Spleen (tissue), 11 donors: ENCODE measurements around the gene MRPL55. TPM values are rescaled to one million over a fixed set of nuclear protein-coding genes. Genes with fewer than 3 reads are reported as not detected.

Experiments used
- DNase-seq: peaks from one replicate; pipeline ENCODE4 v3.0.0-alpha.2; 2020
- H3K27ac ChIP-seq, 8 donors: fragments of 200-600 bp; sonication (generic) in 7 of 8; 1 replicate in 4 of 8; 2 replicates in 4 of 8; pipeline versions ENCODE4 v1.5.0 to v1.8.0; 2016 to 2021; ENCODE audit warnings: inconsistent platforms in 4 of 8, mild to moderate bottlenecking in 4 of 8, moderate library complexity in 1 of 8
- H3K27me3 ChIP-seq, 7 donors: fragments of 200-600 bp; sonication (generic) in 6 of 7; replicated peaks in 1 of 7; 1 replicate in 4 of 7; 2 replicates in 3 of 7; pipeline versions ENCODE4 v1.5.0 to v1.8.0; 2016 to 2021; ENCODE audit warnings: inconsistent platforms in 3 of 7, mild to moderate bottlenecking in 1 of 7
- H3K36me3 ChIP-seq, 6 donors: fragments of 200-600 bp; sonication (generic) in 5 of 6; 1 replicate in 4 of 6; 2 replicates in 2 of 6; pipeline versions ENCODE4 v1.5.0 to v1.8.0; 2016 to 2021; ENCODE audit warnings: inconsistent platforms in 2 of 6
- H3K4me1 ChIP-seq, 6 donors: fragments of 200-600 bp; sonication (generic) in 5 of 6; 1 replicate in 3 of 6; 2 replicates in 3 of 6; pipeline versions ENCODE4 v1.5.0 to v1.8.0; 2016 to 2021; ENCODE audit warnings: inconsistent platforms in 3 of 6
- H3K4me3 ChIP-seq, 8 donors: fragments of 200-600 bp; sonication (generic) in 7 of 8; 1 replicate in 4 of 8; 2 replicates in 4 of 8; pipeline versions ENCODE4 v1.5.0 to v1.8.0; 2016 to 2021; ENCODE audit warnings: inconsistent platforms in 4 of 8, mild to moderate bottlenecking in 4 of 8, moderate library complexity in 2 of 8
- H3K9me3 ChIP-seq, 8 donors: fragments of 200-600 bp; sonication (generic) in 7 of 8; 1 replicate in 4 of 8; 2 replicates in 4 of 8; pipeline versions ENCODE4 v1.5.0 to v1.8.0; 2016 to 2021; ENCODE audit warnings: inconsistent platforms in 4 of 8
- CTCF ChIP-seq, 11 experiments: fragments of 200-600 bp in 7 of 11; fragments of 450-650 bp in 4 of 11; sonication (generic) in 4 of 11; IDR thresholded peaks in 8 of 11; conservative IDR thresholded peaks in 3 of 11; 1 replicate in 7 of 11; 2 replicates in 4 of 11; pipeline versions ENCODE4 v1.4.0 to v1.8.0; 2016 to 2021; ENCODE audit warnings: antibody characterized with exemption in 11 of 11, inconsistent platforms in 4 of 11, mild to moderate bottlenecking in 1 of 11
- POLR2A ChIP-seq, 3 donors: fragments of 450-650 bp; IDR thresholded peaks; one replicate each; pipeline ENCODE4 v1.5.1; 2017; ENCODE audit warnings: antibody characterized with exemption in 3 of 3, mild to moderate bottlenecking in 1 of 3
- POLR2AphosphoS5 ChIP-seq, 3 donors: sonication (generic); formaldehyde crosslinking; IDR thresholded peaks; one replicate each; pipeline ENCODE4 v1.5.1; 2017; ENCODE audit warnings: antibody characterized with exemption in 3 of 3
- WGBS, 5 donors: extraction: QIAGEN DNeasy Blood & Tissue Kit in 3 of 5; methylation state at CpG; one replicate each; pipeline versions ENCODE4 v1.1.5 to v1.1.7; 2013 to 2018; 5-methylcytosine and 5-hydroxymethylcytosine counted together
- intact Hi-C: fragments of 100-400 bp; cut with DNase I; formaldehyde crosslinking; loops from one replicate; pipeline ENCODE4 v1.15.0; 2023; ENCODE audit warnings: low total_unique reads
- polyA plus RNA-seq, 3 donors: library from polyadenylated mRNA; stranded (reverse); fragments of 200-250 nt; gene quantifications; one replicate each; pipeline ENCODE4 v1.2.1, GENCODE V29; 2013
- total RNA-seq, 7 donors: library from RNA; depleted of rRNA in 3 of 7; stranded (reverse); fragments of >200 nt in 3 of 7; fragmentation: NEBNext Ultra II Directional in 4 of 7; extraction: Animal tissue kit (Norgen Biotek cat#: 25700) in 4 of 7; gene quantifications; one replicate each; pipeline versions ENCODE4 v1.1.0 to v1.2.1, GENCODE V29; 2016 to 2021
- donor health status: healthy with polysubstance abuse.
- donor health status: DM: no; HTN: no; CAD: no; lungs with moderate emphysema.
- donor health status: DM: no; HTN: no; CAD: no.
- donor health status: Bipolar disorder and iron deficiency.
- donor health status: healthy.
- donor health status: DM: no; HTN: no; CAD: no.
- donor health status: DM: yes; HTN: yes; CAD: no.

MRPL55 gene
- total and polyA plus RNA-seq, 10 donors = 32.3 to 114 (median 72.1) TPM

GRCh38 chr1:228098323-228098931 is 10.7 kb downstream of the MRPL55 start:
- Histone ChIP-seq H3K9me3 (peaks cover 0 to 18% (median 15%) of the 10 kb centered on the region in 8 donors), H3K27ac (no peak overlapping the region), H3K36me3 (peaks cover 0 to 78% (median 46%) of the 10 kb centered on the region in 6 donors), H3K4me1 (peaks cover 12 to 89% (median 55%) of the 10 kb centered on the region in 6 donors), H3K27me3 (no peaks in the 10 kb centered on the region), H3K4me3 (no peak overlapping the region)
- DNase-seq = peak; percentile 71
- 90 to 93% (median 92%) methylated on average over 19 to 28 of the region's 28 CpGs for WGBS, 5 donors
- intact Hi-C loops = no loop called here
- TF ChIP-seq CTCF (IDR thresholded peaks at IDR 0.05 in 8 of 11, conservative IDR thresholded peaks at IDR 0.05 in 3 of 11) = no peak
- TF ChIP-seq POLR2AphosphoS5 (IDR thresholded peaks at IDR 0.05) = peak; percentile 54 to 79 (median 57)

GRCh38 chr1:228097333-228098081 is 11.6 kb downstream of the MRPL55 start:
- Histone ChIP-seq H3K27me3 (no peaks in the 10 kb centered on the region), H3K4me3 (no peak overlapping the region), H3K9me3 (peaks cover 0 to 18% (median 15%) of the 10 kb centered on the region in 8 donors), H3K27ac (no peak overlapping the region), H3K36me3 (peaks cover 0 to 87% (median 46%) of the 10 kb centered on the region in 6 donors), H3K4me1 (peaks cover 12 to 96% (median 61%) of the 10 kb centered on the region in 6 donors)
- WGBS, 5 donors = 87 to 92% (median 89%) methylated on average over 27 to 34 of the region's 34 CpGs
- TF ChIP-seq POLR2A (IDR thresholded peaks at IDR 0.05) (no peak), CTCF (IDR thresholded peaks at IDR 0.05 in 8 of 11, conservative IDR thresholded peaks at IDR 0.05 in 3 of 11) (no peak), POLR2AphosphoS5 (IDR thresholded peaks at IDR 0.05) (peak; percentile 23 to 72 (median 55))
- intact Hi-C loops = no loop called here
- DNase-seq = peak; percentile 75

- 92 to 97% (median 94%) methylated on average over 6 to 13 of the region's 13 CpGs for WGBS, 5 donors
- Histone ChIP-seq H3K4me3 (no peak overlapping the region), H3K4me1 (peaks cover 16 to 96% (median 61%) of the 10 kb centered on the region in 6 donors), H3K9me3 (peaks cover 0 to 18% (median 15%) of the 10 kb centered on the region in 8 donors), H3K27me3 (no peaks in the 10 kb centered on the region), H3K36me3 (peaks cover 0 to 94% (median 46%) of the 10 kb centered on the region in 6 donors), H3K27ac (peak overlapping the region in 2 of 8 donors; percentile 4 to 42)
- intact Hi-C loops = no loop called here
- no peak for TF ChIP-seq CTCF (IDR thresholded peaks at IDR 0.05 in 8 of 11, conservative IDR thresholded peaks at IDR 0.05 in 3 of 11)
- TF ChIP-seq POLR2A (IDR thresholded peaks at IDR 0.05) = no peak
- peak; percentile 12 to 57 (median 51) for TF ChIP-seq POLR2AphosphoS5 (IDR thresholded peaks at IDR 0.05)
- DNase-seq = no peak
Observed at GRCh38 chr1:228096416-228097332, 12.4 kb downstream of the MRPL55 start.
